RWPE2 (cell line): ENCODE measurements around the gene GCNT2.
"Not testable (repeated sequence)": the region's sequence is repeated elsewhere in the genome, so short reads cannot be mapped to it uniquely, and the experiment has no call there.

ENCODE experiments used
- ATAC-seq: fragments of 200-7000 bp; cut with Tn5 transposase; 3 replicates; pipeline ENCODE4 v1.9.1; 2021; ENCODE audit warnings: low read depth
- DNase-seq: peaks from one replicate; pipeline ENCODE4 v3.0.0-alpha.2; 2020; ENCODE audit warnings: low spot score
- H3K27ac ChIP-seq: fragments of 450-650 bp; 2 replicates; pipeline ENCODE4 v1.5.1; 2017; ENCODE audit warnings: mild to moderate bottlenecking; ENCODE audit not compliant: poor library complexity, severe bottlenecking
- H3K27me3 ChIP-seq: fragments of 250-450 bp; sonication (Bioruptor Pico); 2 replicates; pipeline ENCODE4 v1.5.1; 2021; ENCODE audit warnings: mild to moderate bottlenecking, moderate library complexity; ENCODE audit not compliant: insufficient read depth, poor library complexity, severe bottlenecking
- H3K36me3 ChIP-seq: fragments of 250-450 bp; sonication (Bioruptor Pico); 2 replicates; pipeline ENCODE4 v1.5.1; 2020; ENCODE audit warnings: low read depth, mild to moderate bottlenecking, moderate library complexity
- H3K4me1 ChIP-seq: fragments of 250-450 bp; sonication (Bioruptor Pico); 2 replicates; pipeline ENCODE4 v1.5.1; 2021; ENCODE audit warnings: mild to moderate bottlenecking, moderate library complexity; ENCODE audit not compliant: insufficient read depth, poor library complexity, severe bottlenecking
- H3K4me3 ChIP-seq: fragments of 250-450 bp; sonication (Bioruptor Pico); 2 replicates; pipeline ENCODE4 v1.5.1; 2021; ENCODE audit warnings: mild to moderate bottlenecking, moderate library complexity; ENCODE audit not compliant: severe bottlenecking
- H3K9me3 ChIP-seq: fragments of 250-450 bp; sonication (Bioruptor Pico); 2 replicates; pipeline ENCODE4 v1.5.1; 2021; ENCODE audit warnings: mild to moderate bottlenecking, moderate library complexity; ENCODE audit not compliant: severe bottlenecking
- TF ChIP-seq, protein P1 (sequence below): fragments of 450-650 bp; IDR thresholded peaks from one replicate; pipeline ENCODE4 v1.5.1; 2017; ENCODE audit warnings: mild to moderate bottlenecking, moderate library complexity; ENCODE audit not compliant: poor library complexity, severe bottlenecking

GCNT2 gene

DNA sequence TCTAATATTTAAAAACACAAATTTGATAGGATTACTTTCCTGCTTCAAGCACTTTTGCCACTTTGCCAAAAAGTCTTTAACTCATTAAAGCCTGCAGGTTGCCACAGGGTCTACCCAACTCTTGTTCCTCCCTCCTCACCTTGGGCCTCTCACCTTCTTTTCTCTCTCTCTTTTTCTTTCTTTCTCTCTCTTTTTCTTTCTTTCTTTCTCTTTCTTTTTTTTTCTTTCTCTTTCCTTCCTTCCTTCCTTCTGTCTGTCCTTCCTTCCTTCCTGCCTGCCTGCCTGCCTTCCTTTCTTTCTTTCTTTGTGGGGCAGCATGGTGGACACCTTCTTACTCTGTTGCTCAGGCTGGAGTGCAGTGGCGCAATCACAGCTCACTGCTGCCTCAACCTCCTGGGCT lies 123.1 kb downstream of the GCNT2 start:
- no peak overlapping the region for H3K27ac ChIP-seq
- TF ChIP-seq, protein P1, sequence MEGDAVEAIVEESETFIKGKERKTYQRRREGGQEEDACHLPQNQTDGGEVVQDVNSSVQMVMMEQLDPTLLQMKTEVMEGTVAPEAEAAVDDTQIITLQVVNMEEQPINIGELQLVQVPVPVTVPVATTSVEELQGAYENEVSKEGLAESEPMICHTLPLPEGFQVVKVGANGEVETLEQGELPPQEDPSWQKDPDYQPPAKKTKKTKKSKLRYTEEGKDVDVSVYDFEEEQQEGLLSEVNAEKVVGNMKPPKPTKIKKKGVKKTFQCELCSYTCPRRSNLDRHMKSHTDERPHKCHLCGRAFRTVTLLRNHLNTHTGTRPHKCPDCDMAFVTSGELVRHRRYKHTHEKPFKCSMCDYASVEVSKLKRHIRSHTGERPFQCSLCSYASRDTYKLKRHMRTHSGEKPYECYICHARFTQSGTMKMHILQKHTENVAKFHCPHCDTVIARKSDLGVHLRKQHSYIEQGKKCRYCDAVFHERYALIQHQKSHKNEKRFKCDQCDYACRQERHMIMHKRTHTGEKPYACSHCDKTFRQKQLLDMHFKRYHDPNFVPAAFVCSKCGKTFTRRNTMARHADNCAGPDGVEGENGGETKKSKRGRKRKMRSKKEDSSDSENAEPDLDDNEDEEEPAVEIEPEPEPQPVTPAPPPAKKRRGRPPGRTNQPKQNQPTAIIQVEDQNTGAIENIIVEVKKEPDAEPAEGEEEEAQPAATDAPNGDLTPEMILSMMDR = no peak
- H3K36me3 ChIP-seq = no peaks in the 10 kb centered on the region
- H3K4me1 ChIP-seq = no peaks in the 10 kb centered on the region
- ATAC-seq (no peak), DNase-seq (no peak)
- no peak overlapping the region for H3K4me3 ChIP-seq
- no peaks in the 10 kb centered on the region for H3K9me3 ChIP-seq
- H3K27me3 ChIP-seq = no peaks in the 10 kb centered on the region

DNA sequence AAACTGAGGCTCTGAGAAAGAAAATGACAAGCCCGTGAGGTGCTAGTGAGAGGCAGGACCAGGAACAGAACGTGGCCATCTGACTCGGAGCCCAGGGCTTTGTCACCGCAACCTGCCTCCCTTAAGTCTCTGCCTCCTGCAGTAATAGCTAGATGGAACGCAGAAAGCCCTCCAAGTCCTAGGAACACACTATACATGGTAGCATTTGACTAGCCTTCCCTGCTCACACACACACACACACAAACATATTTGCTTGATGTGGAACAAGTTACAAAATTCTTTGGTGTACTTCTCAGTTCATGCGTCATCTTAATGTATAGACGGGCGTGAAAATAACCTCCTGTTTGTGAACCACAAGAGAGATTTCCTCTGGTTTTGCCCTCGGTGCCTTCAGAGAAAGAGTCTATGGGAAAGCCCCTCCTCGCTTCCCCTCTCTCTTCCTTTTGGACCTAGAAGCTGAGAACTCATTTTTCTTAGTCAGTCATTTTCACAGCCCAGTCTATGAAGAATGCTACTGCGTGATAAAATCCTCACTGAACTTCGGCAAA lies 134.4 kb downstream of the GCNT2 start:
- H3K4me1 ChIP-seq = no peaks in the 10 kb centered on the region
- no peaks in the 10 kb centered on the region for H3K36me3 ChIP-seq
- DNase-seq (no peak), ATAC-seq (no peak)
- H3K27me3 ChIP-seq = no peaks in the 10 kb centered on the region
- H3K27ac ChIP-seq = no peak overlapping the region
- H3K9me3 ChIP-seq = no peaks in the 10 kb centered on the region
- TF ChIP-seq, protein P1 = no peak
- H3K4me3 ChIP-seq = no peak overlapping the region

DNA sequence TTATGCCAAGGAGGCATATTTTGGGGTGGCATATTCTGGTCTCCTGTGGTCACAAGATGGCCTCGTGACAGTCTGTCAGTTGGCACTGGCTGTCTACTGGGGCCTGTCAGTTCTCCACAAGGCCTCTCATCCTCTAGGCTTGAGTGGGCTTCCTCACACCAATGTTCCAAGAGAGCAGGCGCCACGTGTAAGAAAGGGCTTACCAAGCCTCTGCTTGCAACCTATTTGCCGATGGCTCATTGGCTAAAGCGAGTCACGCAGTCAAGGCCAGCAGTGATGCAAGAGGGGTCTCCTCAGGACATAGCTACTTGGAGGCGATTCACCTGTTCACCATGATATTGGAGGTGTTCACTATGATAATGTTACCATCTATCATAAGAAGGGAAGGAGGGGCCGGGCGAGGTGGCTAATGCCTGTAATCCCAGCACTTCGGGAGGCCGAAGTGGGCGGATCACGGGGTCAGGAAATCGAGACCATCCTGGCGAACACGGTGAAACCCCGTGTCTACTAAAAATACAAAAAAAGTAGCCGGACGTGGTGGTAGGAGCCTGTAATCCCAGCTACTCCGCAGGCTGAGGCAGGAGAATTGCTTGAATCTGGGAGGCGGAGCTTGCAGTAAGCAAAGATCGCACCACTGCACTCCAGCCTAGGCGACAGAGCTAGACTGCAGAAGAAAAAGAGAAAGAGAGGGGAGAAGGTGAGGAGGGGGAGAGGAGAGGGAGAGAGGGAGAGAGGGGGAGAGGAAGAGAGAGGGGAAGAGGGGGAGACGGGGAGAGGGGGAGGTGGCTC lies 138.0 kb downstream of the GCNT2 start:
- ATAC-seq = no peak
- H3K4me1 ChIP-seq = no peaks in the 10 kb centered on the region
- no peaks in the 10 kb centered on the region for H3K9me3 ChIP-seq
- DNase-seq = no peak
- H3K36me3 ChIP-seq = no peaks in the 10 kb centered on the region
- TF ChIP-seq, protein P1 = no peak
- no peak overlapping the region for H3K27ac ChIP-seq
- H3K27me3 ChIP-seq = no peaks in the 10 kb centered on the region
- peak overlapping the region; percentile 32 for H3K4me3 ChIP-seq

DNA sequence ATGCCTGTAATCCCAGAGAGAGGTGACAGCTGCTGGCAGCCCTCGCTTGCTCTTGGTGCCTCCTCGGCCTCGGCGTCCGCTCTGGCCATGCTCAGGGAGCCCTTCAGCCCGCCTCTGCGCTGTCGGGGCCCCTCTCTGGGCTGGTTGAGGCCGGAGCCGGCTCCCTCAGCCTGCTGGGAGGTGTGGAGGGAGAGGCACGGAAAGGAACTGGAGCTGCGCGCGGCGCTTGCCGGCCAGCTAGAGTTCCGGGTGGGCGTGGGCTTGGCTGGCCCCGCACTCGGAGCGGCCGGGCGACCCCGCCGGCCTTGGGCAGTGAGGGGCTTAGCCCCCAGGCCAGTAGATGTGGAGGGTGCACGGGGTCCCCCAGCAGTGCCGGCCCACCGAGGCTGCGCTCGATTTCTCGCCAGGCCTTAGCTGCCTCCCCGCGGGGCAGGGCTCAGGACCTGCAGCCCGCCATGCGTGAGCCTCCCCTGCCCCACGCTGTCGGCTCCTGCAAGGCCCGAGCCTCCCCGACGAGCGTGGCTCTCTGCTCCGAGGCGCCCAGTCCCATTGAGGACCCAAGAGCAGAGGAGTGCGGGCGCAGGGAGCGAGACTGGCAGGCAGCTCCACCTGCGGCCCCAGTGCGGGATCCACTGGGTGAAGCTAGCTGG lies 138.7 kb downstream of the GCNT2 start:
- H3K36me3 ChIP-seq = no peaks in the 10 kb centered on the region
- H3K9me3 ChIP-seq = no peaks in the 10 kb centered on the region
- no peak overlapping the region for H3K27ac ChIP-seq
- H3K27me3 ChIP-seq = no peaks in the 10 kb centered on the region
- no peaks in the 10 kb centered on the region for H3K4me1 ChIP-seq
- DNase-seq = no peak
- peak; percentile 62; the same call in 2 of the 3 replicates for ATAC-seq
- TF ChIP-seq, protein P1 = no peak
- peak overlapping the region; percentile 32 for H3K4me3 ChIP-seq

DNA sequence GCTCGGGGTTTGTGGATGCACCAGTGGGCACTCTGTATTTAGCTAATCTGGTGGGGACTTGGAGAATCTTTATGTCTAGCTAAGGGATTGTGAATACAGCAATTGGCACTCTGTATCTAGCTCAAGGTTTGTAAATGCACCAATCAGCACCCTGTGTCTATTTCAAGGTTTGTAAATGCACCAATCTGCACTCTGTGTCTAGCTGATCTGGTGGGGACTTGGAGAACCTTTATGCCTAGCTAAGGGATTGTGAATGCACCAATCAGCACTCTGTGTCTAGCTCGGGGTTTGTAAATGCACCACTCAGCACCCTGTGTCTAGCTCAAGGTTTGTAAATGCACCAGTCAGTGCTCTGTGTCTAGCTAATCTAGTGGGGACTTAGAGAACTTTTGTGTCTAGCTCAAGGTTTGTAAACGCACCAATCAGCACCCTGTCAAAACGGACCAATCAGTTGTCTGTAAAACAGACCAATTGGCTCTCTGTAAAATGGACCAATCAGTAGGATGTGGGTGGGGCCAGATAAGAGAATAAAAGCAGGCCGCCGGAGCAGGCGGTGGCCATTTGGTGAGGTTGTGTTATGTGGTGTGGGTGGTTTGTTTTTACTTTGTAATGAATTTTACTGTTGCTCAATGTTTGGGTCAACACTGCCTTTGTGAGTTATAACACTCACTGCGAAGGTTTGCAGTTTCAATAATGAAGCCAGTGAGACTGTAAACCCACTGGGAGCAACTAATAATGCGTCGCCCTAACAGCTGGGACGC lies 139.5 kb downstream of the GCNT2 start:
- H3K4me3 ChIP-seq, DNase-seq, ATAC-seq, H3K27ac ChIP-seq, H3K27me3 ChIP-seq, H3K9me3 ChIP-seq, H3K4me1 ChIP-seq, H3K36me3 ChIP-seq: not testable (repeated sequence)
